Lower lobe of right lung (tissue), 2 donors: Measurements from ENCODE around the gene TBL2. TPM values are rescaled to one million over a fixed set of nuclear protein-coding genes. Genes with fewer than 3 reads are reported as not detected.
A peak's percentile ranks its signal among the peaks of the same experiment; 100 is the strongest.
"Not testable (repeated sequence)": the region's sequence is repeated elsewhere in the genome, so short reads cannot be mapped to it uniquely, and the experiment has no call there.

Source experiments
- ATAC-seq, 2 donors: fragments of 200-7000 bp; cut with Tn5 transposase; one replicate each; pipeline ENCODE4 v1.9.1; 2020 to 2022; ENCODE audit warnings: mild to moderate bottlenecking in 2 of 2, moderate library complexity in 2 of 2
- DNase-seq: peaks from one replicate; pipeline ENCODE4 v3.0.0-alpha.2; 2020
- H3K27ac ChIP-seq: fragments of 200-600 bp; one replicate; pipeline ENCODE4 v1.8.0; 2022
- H3K27me3 ChIP-seq: fragments of 200-600 bp; one replicate; pipeline ENCODE4 v1.8.0; 2022; ENCODE audit warnings: low read depth
- H3K36me3 ChIP-seq: fragments of 200-600 bp; one replicate; pipeline ENCODE4 v1.8.0; 2022; ENCODE audit warnings: mild to moderate bottlenecking
- H3K4me1 ChIP-seq: fragments of 200-600 bp; one replicate; pipeline ENCODE4 v1.8.0; 2022
- H3K4me3 ChIP-seq: fragments of 200-600 bp; one replicate; pipeline ENCODE4 v1.8.0; 2022; ENCODE audit warnings: mild to moderate bottlenecking
- H3K9me3 ChIP-seq: fragments of 200-600 bp; one replicate; pipeline ENCODE4 v1.8.0; 2022
- CTCF ChIP-seq: fragments of 200-600 bp; IDR thresholded peaks from one replicate; pipeline ENCODE4 v1.8.0; 2022; ENCODE audit warnings: antibody characterized with exemption, mild to moderate bottlenecking
- intact Hi-C: fragments of 100-400 bp; cut with DNase I; formaldehyde crosslinking; loops from one replicate; pipeline ENCODE4 v1.11.0; 2022
- total RNA-seq: library from RNA; stranded (reverse); fragmentation: NEBNext Ultra II Directional; extraction: Animal tissue kit (Norgen Biotek cat#: 25700); gene quantifications from one replicate; pipeline ENCODE4 v1.2.1, GENCODE V29; 2021
- donor health status: DM: no; HTN: yes; CAD: no; lungs with severe emphysema.

Gene TBL2
- total RNA-seq, 1 donor from 2014 or later = 27.9 TPM

- Histone ChIP-seq H3K27me3 (no peaks in the 10 kb centered on the region), H3K27ac (no peak overlapping the region), H3K4me1 (no peaks in the 10 kb centered on the region), H3K9me3 (no peaks in the 10 kb centered on the region), H3K4me3 (no peak overlapping the region), H3K36me3 (peaks cover 36% of the 10 kb centered on the region)
- intact Hi-C loops = no loop called here
- no peak for TF ChIP-seq CTCF
- DNase-seq = no peak
- ATAC-seq = no peak
Measured at GRCh38 chr7:73532224-73532623, 46.2 kb downstream of the TBL2 start.

- Histone ChIP-seq H3K4me3 (no peak overlapping the region), H3K36me3 (peaks cover 22% of the 10 kb centered on the region), H3K27ac (no peak overlapping the region), H3K27me3 (no peaks in the 10 kb centered on the region), H3K9me3 (no peaks in the 10 kb centered on the region), H3K4me1 (no peaks in the 10 kb centered on the region)
- DNase-seq (peak; percentile 12), ATAC-seq (no peak)
- intact Hi-C loops = no loop called here
- no peak for TF ChIP-seq CTCF
Measured at GRCh38 chr7:73530800-73531199, 47.6 kb downstream of the TBL2 start.

- DNase-seq = no peak
- no peaks in the 10 kb centered on the region for H3K27me3 ChIP-seq
- intact Hi-C loops = no loop called here
- H3K9me3 ChIP-seq = no peaks in the 10 kb centered on the region
- peaks cover 8% of the 10 kb centered on the region for H3K4me1 ChIP-seq
- TF ChIP-seq CTCF = no peak
- no peak for ATAC-seq
- H3K36me3 ChIP-seq = no peaks in the 10 kb centered on the region
- no peak overlapping the region for H3K27ac ChIP-seq
- no peak overlapping the region for H3K4me3 ChIP-seq
Measured at GRCh38 chr7:73526896-73527821, 51.2 kb downstream of the TBL2 start.

GRCh38 chr7:73526158-73526494 is 52.3 kb downstream of the TBL2 start:
- DNase-seq, H3K27ac ChIP-seq, H3K36me3 ChIP-seq, H3K4me3 ChIP-seq, intact Hi-C loops, H3K9me3 ChIP-seq, ATAC-seq, H3K27me3 ChIP-seq, H3K4me1 ChIP-seq: not testable (repeated sequence)

GRCh38 chr7:73522105-73522872 is 56.1 kb downstream of the TBL2 start, which contains the start of gene BAZ1B:
BAZ1B (minus strand) TSS chr7:73522293; CDS start chr7:73521933, 360 bp downstream.
- H3K27me3 ChIP-seq = no peaks in the 10 kb centered on the region
- intact Hi-C loops = no loop called here

More at GRCh38 chr7:73522105-73522872, 56.1 kb downstream of the TBL2 start, which contains the start of gene BAZ1B:
- no peaks in the 10 kb centered on the region for H3K9me3 ChIP-seq
- peaks cover 5% of the 10 kb centered on the region for H3K36me3 ChIP-seq
- peaks cover 44% of the 10 kb centered on the region for H3K4me1 ChIP-seq
- H3K27ac ChIP-seq = peak within 1 kb of the TSS; percentile 93
- TF ChIP-seq CTCF = peak; percentile 21
- H3K4me3 ChIP-seq = peak within 1 kb of the TSS; percentile 87
- peak; percentile 99 for DNase-seq
- ATAC-seq = peak; percentile 99
